Peyer's patch (tissue), 4 donors: ENCODE data around the gene IL21R. TPM values are rescaled to one million over a fixed set of nuclear protein-coding genes. Genes with fewer than 3 reads are reported as not detected.
A peak's percentile ranks its signal among the peaks of the same experiment; 100 is the strongest.

Source experiments
- DNase-seq, 3 donors: peaks; one replicate each; pipeline ENCODE4 v3.0.0-alpha.2; 2017 to 2019
- H3K27ac ChIP-seq, 4 donors: fragments of 200-600 bp; sonication (generic); one replicate each; pipeline ENCODE4 v1.5.1; 2016 to 2019
- H3K27me3 ChIP-seq, 2 donors: fragments of 200-600 bp; sonication (generic); one replicate each; pipeline ENCODE4 v1.5.1; 2019
- H3K36me3 ChIP-seq, 3 donors: fragments of 200-600 bp; sonication (generic); one replicate each; pipeline ENCODE4 v1.5.1; 2016 to 2019
- H3K4me1 ChIP-seq, 4 donors: fragments of 200-600 bp; sonication (generic); one replicate each; pipeline ENCODE4 v1.5.1; 2016 to 2019
- H3K4me3 ChIP-seq, 4 donors: fragments of 200-600 bp; sonication (generic); 1 replicate in 3 of 4; 2 replicates in 1 of 4; pipeline ENCODE4 v1.5.1; 2016 to 2019; ENCODE audit warnings: mild to moderate bottlenecking in 1 of 4
- H3K9me3 ChIP-seq, 4 donors: fragments of 200-600 bp; sonication (generic); one replicate each; pipeline ENCODE4 v1.5.1; 2016 to 2019; ENCODE audit warnings: mild to moderate bottlenecking in 1 of 4
- CTCF ChIP-seq, 6 experiments: fragments of 450-650 bp in 4 of 6; fragments of 200-600 bp in 2 of 6; sonication (generic) in 1 of 6; IDR thresholded peaks; one replicate each; pipeline ENCODE4 v1.5.1; 2017 to 2019; ENCODE audit warnings: antibody characterized with exemption in 6 of 6, mild to moderate bottlenecking in 3 of 6, moderate library complexity in 1 of 6
- POLR2A ChIP-seq, 2 donors: fragments of 450-650 bp; IDR thresholded peaks; one replicate each; pipeline ENCODE4 v1.5.1; 2017; ENCODE audit warnings: antibody characterized with exemption in 2 of 2, mild to moderate bottlenecking in 2 of 2, moderate library complexity in 2 of 2
- total RNA-seq, 4 donors: library from RNA; depleted of rRNA; stranded (reverse); fragments of >200 nt; gene quantifications; one replicate each; pipeline ENCODE4 v1.1.0, GENCODE V29; 2016

Gene IL21R
- total RNA-seq, 4 donors from 2014 or later, result 0.18 to 4.1 (median 1.3) TPM; not detected in 1

- TF ChIP-seq POLR2A (IDR thresholded peaks at IDR 0.05), result no peak
- H3K36me3 ChIP-seq, result no peaks in the 10 kb centered on the region
- peaks cover 0 to 16% (median 6%) of the 10 kb centered on the region in 4 donors for H3K4me1 ChIP-seq
- H3K9me3 ChIP-seq, result peaks cover 0 to 12% (median 3%) of the 10 kb centered on the region in 4 donors
- H3K27ac ChIP-seq, result peak overlapping the region in 1 of 4 donors; percentile 33
- H3K27me3 ChIP-seq, result no peaks in the 10 kb centered on the region
- DNase-seq, result no peak
- no peak overlapping the region for H3K4me3 ChIP-seq
Observed at GRCh38 chr16:27448532-27449433, 46.8 kb downstream of the IL21R start.

DNA sequence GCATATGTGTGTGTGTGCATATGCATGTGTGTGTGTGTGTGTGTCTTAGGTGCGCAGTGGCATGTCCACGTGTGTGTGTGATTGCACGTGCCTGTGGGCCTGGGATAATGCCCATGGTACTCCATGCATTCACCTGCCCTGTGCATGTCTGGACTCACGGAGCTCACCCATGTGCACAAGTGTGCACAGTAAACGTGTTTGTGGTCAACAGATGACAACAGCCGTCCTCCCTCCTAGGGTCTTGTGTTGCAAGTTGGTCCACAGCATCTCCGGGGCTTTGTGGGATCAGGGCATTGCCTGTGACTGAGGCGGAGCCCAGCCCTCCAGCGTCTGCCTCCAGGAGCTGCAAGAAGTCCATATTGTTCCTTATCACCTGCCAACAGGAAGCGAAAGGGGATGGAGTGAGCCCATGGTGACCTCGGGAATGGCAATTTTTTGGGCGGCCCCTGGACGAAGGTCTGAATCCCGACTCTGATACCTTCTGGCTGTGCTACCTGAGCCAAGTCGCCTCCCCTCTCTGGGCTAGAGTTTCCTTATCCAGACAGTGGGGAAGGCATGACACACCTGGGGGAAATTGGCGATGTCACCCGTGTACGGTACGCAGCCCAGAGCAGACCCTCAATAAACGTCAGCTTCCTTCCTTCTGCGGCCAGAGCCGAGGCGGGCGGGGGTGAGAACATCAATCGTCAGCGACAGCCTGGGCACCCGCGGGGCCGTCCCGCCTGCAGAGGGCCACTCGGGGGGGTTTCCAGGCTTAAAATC is 47.6 kb downstream of the IL21R start:
- Histone ChIP-seq H3K36me3 (no peaks in the 10 kb centered on the region), H3K27me3 (no peaks in the 10 kb centered on the region), H3K4me1 (peaks cover 0 to 16% (median 6%) of the 10 kb centered on the region in 4 donors), H3K27ac (peak overlapping the region in 1 of 4 donors; percentile 33), H3K9me3 (peaks cover 0 to 5% (median under 1%) of the 10 kb centered on the region in 4 donors), H3K4me3 (no peak overlapping the region)
- TF ChIP-seq POLR2A (IDR thresholded peaks at IDR 0.05), result no peak
- TF ChIP-seq CTCF (IDR thresholded peaks at IDR 0.05), result no peak
- peak in 2 of 3 donors; percentile 82 to 88 for DNase-seq

DNA sequence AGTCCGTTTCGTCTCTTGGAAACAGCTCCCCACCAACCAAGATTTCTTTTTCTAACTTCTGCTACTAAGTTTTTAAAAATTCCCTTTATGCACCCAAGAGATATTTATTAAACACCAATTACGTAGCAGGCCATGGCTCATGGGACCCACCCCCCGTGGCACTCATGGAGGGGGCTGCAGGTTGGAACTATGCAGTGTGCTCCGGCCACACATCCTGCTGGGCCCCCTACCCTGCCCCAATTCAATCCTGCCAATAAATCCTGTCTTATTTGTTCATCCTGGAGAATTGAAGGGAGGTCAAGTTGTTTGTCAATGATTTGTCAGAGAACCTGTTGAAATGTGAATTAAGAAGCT is 48.2 kb downstream of the IL21R start:
- no peaks in the 10 kb centered on the region for H3K27me3 ChIP-seq
- H3K4me3 ChIP-seq, result no peak overlapping the region
- no peak for TF ChIP-seq POLR2A (IDR thresholded peaks at IDR 0.05)
- TF ChIP-seq CTCF (IDR thresholded peaks at IDR 0.05), result no peak
- H3K9me3 ChIP-seq, result no peaks in the 10 kb centered on the region
- H3K4me1 ChIP-seq, result peaks cover 0 to 16% (median 6%) of the 10 kb centered on the region in 4 donors
- H3K27ac ChIP-seq, result peak overlapping the region in 1 of 4 donors; percentile 33
- no peaks in the 10 kb centered on the region for H3K36me3 ChIP-seq
- no peak for DNase-seq

GRCh38 chr16:27452569-27453493 is 50.9 kb downstream of the IL21R start:
- Histone ChIP-seq H3K27me3 (no peaks in the 10 kb centered on the region), H3K27ac (no peak overlapping the region), H3K4me3 (no peak overlapping the region), H3K4me1 (peaks cover 0 to 16% (median 6%) of the 10 kb centered on the region in 4 donors), H3K36me3 (no peaks in the 10 kb centered on the region), H3K9me3 (no peaks in the 10 kb centered on the region)
- TF ChIP-seq CTCF (IDR thresholded peaks at IDR 0.05) (no peak), POLR2A (IDR thresholded peaks at IDR 0.05) (no peak)
- no peak for DNase-seq

- Histone ChIP-seq H3K4me1 (peaks cover 0 to 16% (median 6%) of the 10 kb centered on the region in 4 donors), H3K27me3 (no peaks in the 10 kb centered on the region), H3K27ac (no peak overlapping the region), H3K36me3 (no peaks in the 10 kb centered on the region), H3K9me3 (no peaks in the 10 kb centered on the region), H3K4me3 (no peak overlapping the region)
- TF ChIP-seq CTCF (IDR thresholded peaks at IDR 0.05) (no peak), POLR2A (IDR thresholded peaks at IDR 0.05) (no peak)
- no peak for DNase-seq
Observed at GRCh38 chr16:27453494-27453825, 51.5 kb downstream of the IL21R start.
